ENCODE measurements around the gene MLKL. TPM values are rescaled to one million over a fixed set of nuclear protein-coding genes. Genes with fewer than 3 reads are reported as not detected.

The MLKL gene
- 10 to 100 TPM in 1 of 6 experiments, 1 to 10 TPM in 5; 2.6 to 13.1 (median 6.1) TPM for total RNA-seq
- long read RNA-seq, partial matches to known transcripts = 1 of 2 reads
- long read RNA-seq, other reads (novel, unspliced or antisense) = 0 of 2 reads

- peaks cover 0 to 20% (median 7%) of the 10 kb centered on the region in 4 donors for H3K4me1 ChIP-seq
- DNase-seq = peak; percentile 74 to 83 (median 79)
- intact Hi-C loops (cut with DNase I) = no loop called here
Observed at GRCh38 chr16:74700438-74701225, at the start of gene MLKL. Gene MLKL, minus strand, starts transcription at chr16:74700862. Its CDS starts 5,105 bp downstream, at chr16:74695757.

GRCh38 chr16:74749291-74750055 is 48.8 kb upstream of the MLKL start:
- intact Hi-C loops (cut with DNase I) = no loop called here
- 38% methylated on average over 7 of the region's 20 CpGs for WGBS (ENCODE audit: insufficient coverage, low coverage, low lambda C conversion rate, missing lambda C conversion rate)
- ATAC-seq (no peak), DNase-seq (peak in 1 of 3 donors; percentile 24)
- Histone ChIP-seq H3K4me1 (no peaks in the 10 kb centered on the region), H3K27me3 (no peaks in the 10 kb centered on the region), H3K36me3 (no peaks in the 10 kb centered on the region), H3K27ac (no peak overlapping the region), H3K9me3 (no peaks in the 10 kb centered on the region), H3K4me3 (no peak overlapping the region)
- TF ChIP-seq POLR2A (IDR thresholded peaks at IDR 0.05) (no peak), CTCF (IDR thresholded peaks at IDR 0.05) (no peak)

More at GRCh38 chr16:74700438-74701225, at the start of gene MLKL:
- TF ChIP-seq CTCF (IDR thresholded peaks at IDR 0.05) (no peak), POLR2A (IDR thresholded peaks at IDR 0.05) (peak; percentile 82)
- Histone ChIP-seq H3K27ac (peak within 1 kb of the TSS; percentile 85 to 92 (median 86)), H3K9me3 (no peaks in the 10 kb centered on the region), H3K4me3 (peak within 1 kb of the TSS; percentile 74 to 87 (median 77)), H3K36me3 (no peaks in the 10 kb centered on the region), H3K27me3 (no peaks in the 10 kb centered on the region)
- 11% methylated on average over 17 of the region's 35 CpGs for WGBS (ENCODE audit: insufficient coverage, low coverage, low lambda C conversion rate, missing lambda C conversion rate)
- peak; percentile 72 to 84 (median 79) for ATAC-seq

- Histone ChIP-seq H3K36me3 (no peaks in the 10 kb centered on the region), H3K27me3 (no peaks in the 10 kb centered on the region), H3K27ac (no peak overlapping the region), H3K4me3 (no peak overlapping the region), H3K4me1 (no peaks in the 10 kb centered on the region), H3K9me3 (no peaks in the 10 kb centered on the region)
- ATAC-seq (no peak), DNase-seq (peak in 1 of 3 donors; percentile 19)
- intact Hi-C loops (cut with DNase I) = no loop called here
- WGBS (ENCODE audit: insufficient coverage, low coverage, low lambda C conversion rate, missing lambda C conversion rate) = no CpG with 5 or more reads among the region's 19 CpGs
- TF ChIP-seq POLR2A (IDR thresholded peaks at IDR 0.05) = no peak
- TF ChIP-seq CTCF (IDR thresholded peaks at IDR 0.05) = no peak
Observed at GRCh38 chr16:74748616-74749026, 48.0 kb upstream of the MLKL start.

DNA sequence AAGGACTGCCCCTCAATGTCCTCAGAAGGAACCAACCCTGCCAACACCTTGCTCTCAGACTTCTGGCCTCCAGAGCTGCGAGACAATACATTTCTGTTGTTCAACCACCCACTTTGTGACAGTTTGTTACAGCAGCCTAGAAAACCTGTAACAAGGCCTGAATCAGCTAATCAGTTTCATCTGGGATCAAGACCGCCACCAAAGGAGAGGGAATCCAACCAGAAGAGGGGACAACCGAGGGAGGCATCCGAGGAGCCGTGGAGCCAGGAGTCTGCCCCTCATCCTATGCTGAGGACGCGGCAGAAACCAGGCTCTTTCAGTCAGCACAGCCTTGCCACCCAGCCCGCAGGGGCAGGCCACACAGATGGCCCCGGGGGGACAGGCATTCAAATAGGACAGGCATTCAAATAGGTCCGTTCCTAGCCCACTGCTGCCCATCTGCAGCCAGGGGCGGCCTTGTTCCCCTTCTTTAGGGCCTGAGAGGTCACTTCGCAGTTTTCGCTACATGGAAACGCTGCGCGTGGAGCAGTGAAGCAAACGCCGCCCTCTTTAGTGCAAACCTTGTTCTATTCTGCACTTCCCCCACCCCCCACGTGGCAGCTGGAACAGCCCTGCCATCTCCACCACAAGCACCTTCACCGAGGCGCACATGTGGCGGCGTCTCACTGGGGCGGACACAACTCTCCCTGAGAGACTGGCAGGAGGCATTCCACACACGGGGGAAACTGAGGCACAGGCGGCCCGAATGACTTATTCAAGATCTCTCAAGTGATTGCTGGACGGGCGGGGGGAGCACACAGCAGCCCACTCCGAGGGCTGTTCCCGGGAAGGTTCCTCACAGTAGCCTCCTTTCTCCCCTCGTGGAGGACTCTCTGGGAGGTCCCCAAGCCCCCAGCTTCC is 47.3 kb upstream of the MLKL start:
- Histone ChIP-seq H3K4me1 (no peaks in the 10 kb centered on the region), H3K27me3 (no peaks in the 10 kb centered on the region), H3K4me3 (no peak overlapping the region), H3K36me3 (no peaks in the 10 kb centered on the region), H3K9me3 (no peaks in the 10 kb centered on the region), H3K27ac (no peak overlapping the region)
- ATAC-seq (no peak), DNase-seq (peak in 1 of 3 donors; percentile 42)
- WGBS (ENCODE audit: insufficient coverage, low coverage, low lambda C conversion rate, missing lambda C conversion rate) = 79% methylated on average over 14 of the region's 32 CpGs
- TF ChIP-seq CTCF (IDR thresholded peaks at IDR 0.05) (no peak), POLR2A (IDR thresholded peaks at IDR 0.05) (no peak)
- intact Hi-C loops (cut with DNase I) = no loop called here
